Bone marrow (tissue), 2 donors: ENCODE measurements around the gene MBNL3.

ENCODE experiments used
- DNase-seq, 2 donors: peaks; one replicate each; lab custom pipeline; 2025; lab: John Stamatoyannopoulos, UW

MBNL3 gene, protein sequence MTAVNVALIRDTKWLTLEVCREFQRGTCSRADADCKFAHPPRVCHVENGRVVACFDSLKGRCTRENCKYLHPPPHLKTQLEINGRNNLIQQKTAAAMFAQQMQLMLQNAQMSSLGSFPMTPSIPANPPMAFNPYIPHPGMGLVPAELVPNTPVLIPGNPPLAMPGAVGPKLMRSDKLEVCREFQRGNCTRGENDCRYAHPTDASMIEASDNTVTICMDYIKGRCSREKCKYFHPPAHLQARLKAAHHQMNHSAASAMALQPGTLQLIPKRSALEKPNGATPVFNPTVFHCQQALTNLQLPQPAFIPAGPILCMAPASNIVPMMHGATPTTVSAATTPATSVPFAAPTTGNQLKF

GRCh38 chrX:132488819-132489577 is at the start of gene MBNL3:
Gene MBNL3, minus strand, starts transcription at chrX:132489038. Its CDS starts 49,427 bp downstream, at chrX:132439611.
- peak; percentile 18 to 37 for DNase-seq

DNA sequence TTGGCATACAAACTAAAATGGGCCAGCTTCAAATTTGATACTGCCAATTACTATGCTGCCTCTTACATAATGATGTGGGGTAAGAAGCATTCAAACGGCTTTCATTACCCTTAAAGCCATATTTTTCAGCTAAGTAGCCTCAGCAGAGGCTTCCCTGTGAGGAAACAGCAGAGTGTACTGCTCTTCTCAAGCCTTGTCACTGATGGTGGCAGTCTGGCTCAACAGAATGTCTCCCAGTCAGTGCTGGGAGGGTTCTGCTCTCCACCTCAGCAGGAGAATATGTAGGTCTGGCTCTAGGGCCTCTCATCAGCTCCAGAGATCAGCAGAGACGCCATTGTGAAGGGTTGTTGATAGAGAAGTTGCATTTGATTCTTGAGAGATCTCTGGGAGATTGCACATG is 44.6 kb upstream of the MBNL3 start:
- no peak for DNase-seq

DNA sequence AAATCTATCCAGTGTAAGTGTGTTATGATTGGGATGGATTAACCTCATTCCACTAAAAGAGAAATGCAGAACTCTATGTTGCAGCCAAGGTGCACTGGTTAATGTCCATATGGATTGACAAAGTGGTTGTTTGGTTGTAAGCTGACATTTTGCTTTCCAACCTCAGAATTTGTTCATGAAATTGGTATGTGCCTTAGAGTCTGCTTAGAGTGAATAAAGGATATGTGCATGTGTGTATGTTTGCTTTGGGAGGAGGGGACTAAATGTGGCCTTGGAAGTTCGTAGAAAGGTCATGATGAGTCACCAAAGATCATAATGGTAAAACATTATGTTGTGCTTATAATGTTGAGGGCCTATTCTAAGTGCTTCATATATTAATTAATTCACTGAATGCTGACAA is 44.1 kb upstream of the MBNL3 start:
- no peak for DNase-seq

- no peak for DNase-seq
Observed at GRCh38 chrX:132532097-132532496, 43.3 kb upstream of the MBNL3 start.

GRCh38 chrX:132520792-132521191 is 32.0 kb upstream of the MBNL3 start:
- no peak for DNase-seq

DNA sequence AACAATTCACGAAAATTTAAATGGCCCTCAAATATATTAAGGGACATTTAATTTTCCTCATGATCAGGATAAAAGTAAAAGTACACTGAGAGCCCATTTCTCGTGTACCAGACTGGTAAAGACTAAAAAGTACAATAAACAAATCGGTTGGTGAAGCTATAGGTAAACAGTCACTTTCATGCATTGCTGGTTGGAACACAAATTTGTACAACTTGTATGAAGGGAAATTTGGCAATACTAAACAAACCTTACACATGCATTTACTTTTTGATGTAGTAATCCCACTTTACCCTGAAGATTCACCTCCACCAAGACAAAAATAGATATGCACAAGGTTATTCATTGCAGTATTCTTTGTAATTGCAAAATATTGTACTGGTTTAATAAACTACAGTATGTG is 31.4 kb upstream of the MBNL3 start:
- DNase-seq = no peak

DNA sequence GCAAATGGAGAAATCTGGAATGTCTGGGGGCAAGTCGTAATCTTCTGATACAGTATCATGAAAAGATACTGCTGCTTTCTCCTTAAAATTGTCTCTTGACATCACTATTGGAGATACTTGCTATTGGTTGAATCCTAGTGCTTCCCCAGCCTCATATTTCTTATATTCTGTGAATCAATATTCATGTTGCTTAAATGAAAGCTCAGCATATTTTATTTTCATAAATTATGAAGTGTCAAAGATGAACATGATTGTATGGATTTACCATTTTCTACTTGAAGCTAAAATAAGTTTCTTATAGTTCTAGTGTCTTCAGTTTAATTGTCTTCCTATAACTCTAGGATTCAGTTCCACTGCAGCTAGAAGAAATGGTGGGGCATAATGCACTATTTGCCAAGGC is 29.6 kb upstream of the MBNL3 start:
- DNase-seq = no peak

- DNase-seq = no peak
Observed at GRCh38 chrX:132508834-132509233, 20.0 kb upstream of the MBNL3 start.

DNA sequence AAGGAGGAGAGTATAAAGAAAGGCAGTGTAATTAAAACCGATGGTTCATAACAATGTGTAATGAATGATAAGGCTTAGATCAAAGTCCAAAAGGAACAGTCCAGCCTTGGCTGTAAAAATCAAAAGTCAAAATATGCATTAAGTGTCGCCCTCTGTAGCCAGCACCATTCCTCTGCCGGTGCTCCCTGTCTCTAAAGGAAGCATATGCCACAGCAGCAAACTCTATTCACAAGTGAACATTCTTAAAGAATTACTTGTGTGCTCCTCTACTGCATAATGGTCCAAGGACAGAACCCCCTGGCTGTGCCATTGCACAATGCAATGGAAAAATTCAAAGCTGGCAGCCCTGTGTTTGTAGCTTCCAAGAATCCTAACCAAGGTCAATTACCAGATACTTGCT is 16.3 kb upstream of the MBNL3 start:
- no peak for DNase-seq

DNA sequence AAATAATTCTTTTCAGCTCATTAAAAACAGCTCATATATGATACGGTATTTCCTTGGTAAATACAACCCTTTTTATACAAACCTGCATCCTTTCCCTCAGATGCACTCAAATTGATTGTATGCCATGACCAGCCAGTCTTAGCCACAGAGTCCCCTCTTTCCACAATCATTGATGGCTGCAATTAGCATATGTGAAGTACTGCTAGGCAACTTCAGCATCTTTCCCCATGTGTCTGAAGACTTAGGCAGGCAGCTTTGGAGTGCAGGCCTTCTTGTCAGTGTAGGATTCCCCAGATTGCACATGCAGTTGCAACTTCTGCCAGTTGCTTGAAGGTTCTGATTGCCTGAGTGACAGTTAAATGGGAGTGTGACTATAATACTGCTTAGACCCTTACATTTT is 15.6 kb upstream of the MBNL3 start:
- DNase-seq = no peak

GRCh38 chrX:132501606-132502005 is 12.8 kb upstream of the MBNL3 start:
- DNase-seq = no peak

DNA sequence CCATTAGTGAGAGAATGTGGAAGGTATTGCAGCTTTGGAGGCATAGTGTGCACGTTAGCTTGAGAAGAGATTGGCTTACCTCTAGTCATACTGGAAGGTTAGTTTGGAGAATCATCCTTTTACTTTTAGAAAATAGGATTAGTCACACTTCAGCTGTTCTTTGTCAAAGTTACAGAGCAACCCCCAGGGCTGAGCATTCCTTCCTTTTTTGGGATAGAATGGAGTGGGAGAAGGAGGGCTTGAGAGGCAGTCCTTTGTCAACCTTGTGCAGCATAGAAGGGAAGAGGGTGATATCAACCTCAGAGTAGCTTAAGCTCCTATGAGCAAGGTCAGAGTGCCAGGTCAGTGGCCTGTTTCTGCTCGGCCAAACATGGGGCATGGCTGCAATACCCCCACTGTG is 8.6 kb upstream of the MBNL3 start:
- DNase-seq = no peak

GRCh38 chrX:132493095-132493494 is 4.3 kb upstream of the MBNL3 start:
- no peak for DNase-seq

DNA sequence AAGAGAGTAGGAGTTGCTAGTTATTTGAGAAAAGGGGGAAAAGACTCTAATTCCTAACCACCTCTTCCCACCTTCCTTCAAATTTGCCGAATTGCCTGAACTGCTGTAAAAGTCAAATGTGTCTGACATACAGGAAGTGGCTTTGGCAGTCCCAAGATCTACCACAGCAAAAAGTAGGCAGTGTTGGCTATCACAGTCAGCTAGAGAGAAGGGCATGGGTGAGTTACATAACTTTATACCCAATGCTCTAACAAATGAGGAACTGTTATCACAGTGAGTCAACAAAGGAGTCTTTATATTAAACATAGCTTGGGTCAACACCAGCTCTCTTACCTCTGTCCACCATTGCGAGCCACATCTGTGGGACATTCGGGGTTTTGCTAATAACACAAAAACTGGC is 2.4 kb upstream of the MBNL3 start:
- peak in 1 of 2 donors; percentile 67 for DNase-seq

DNA sequence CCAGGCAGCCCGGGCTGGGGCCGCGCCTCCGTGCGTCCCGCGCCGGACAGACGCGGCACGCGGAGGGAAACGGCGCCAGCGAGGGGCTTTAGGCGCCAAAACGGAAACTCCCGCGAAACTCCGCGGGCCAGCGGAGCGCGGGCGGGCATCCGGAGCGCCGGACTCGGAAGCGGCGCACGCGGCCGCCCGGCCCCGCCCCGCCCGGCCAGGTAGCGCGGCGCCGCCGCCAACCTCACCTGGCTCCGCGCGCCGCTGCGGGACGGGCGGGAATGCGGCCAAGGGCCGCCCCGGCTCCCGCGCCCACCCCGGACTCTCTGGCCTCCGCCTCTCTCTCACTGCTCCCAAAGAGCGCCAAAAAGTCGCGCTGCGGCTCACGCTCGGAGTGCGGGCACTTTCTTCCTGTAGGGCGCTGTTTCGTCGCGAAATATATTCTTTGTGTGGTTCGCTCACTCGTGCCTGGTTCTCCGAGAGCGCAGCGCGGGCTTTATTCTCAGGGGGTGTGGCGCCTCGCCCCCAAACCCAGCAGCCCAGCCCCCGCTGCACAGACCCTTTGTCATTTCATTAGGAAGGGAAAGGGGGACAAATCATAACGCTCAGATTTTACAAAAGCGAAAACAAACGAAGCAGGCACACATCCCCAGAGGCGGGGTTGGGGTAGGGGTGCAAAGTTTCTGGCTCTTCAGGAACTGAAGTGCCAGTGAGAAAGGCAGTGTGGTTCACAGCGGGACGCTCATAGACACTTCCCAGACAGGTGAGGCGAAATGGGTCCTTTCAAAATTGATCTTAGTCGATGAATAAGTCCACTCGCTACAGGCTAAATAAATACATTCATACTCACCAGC is 961 bp upstream of the MBNL3 start:
- peak; percentile 22 to 26 for DNase-seq

GRCh38 chrX:132488180-132488705 is 595 bp downstream of the MBNL3 start:
- DNase-seq = peak in 1 of 2 donors; percentile 66

DNA sequence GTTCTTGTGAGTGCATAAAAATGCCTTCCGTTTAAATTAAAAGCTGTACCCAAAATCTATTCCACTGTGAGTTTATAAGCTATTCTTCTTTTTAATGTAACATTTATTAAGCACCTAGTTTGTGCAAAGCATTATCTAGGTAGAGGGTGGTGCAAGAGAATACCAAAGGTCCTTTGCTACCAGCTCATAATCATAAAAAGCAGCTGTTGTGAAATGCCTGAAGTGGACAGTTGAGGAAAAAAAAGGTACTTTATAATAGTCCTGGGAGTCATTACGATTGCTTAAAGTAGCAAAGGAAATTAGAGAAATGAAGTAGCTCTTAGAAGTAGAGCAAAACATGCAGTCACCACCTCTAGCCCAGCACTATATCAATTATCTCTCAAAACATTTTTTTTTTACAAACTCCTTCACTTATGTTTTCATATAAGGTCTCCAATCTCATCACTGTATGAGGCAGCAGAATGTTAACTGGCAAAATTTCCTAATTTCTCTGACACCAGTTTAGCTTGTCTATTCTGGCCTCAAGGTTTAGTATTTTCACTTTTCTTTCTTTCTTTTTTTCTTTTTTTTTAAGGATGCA is 2.1 kb downstream of the MBNL3 start:
- no peak for DNase-seq

DNA sequence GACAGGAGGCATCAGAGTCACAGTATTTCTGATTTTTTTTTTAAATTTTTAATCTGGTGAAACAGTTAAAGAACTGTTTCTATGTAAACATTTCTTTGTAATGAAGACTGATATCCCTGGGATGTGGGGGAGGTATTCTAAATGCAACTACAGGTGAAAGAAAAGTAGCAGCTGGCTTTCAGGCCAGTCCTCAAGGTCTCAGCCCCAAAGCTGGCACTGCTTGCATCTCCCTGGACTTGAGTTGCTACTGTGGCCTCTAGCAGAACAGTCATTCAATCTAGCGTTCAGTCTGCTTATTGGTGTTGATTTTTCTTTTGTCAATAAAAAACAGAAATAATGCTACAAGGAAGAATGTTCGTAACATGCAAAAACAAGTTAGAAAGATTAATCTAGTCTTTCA is 4.9 kb downstream of the MBNL3 start:
- no peak for DNase-seq

GRCh38 chrX:132483488-132483887 is 5.3 kb downstream of the MBNL3 start:
- DNase-seq = no peak

GRCh38 chrX:132482632-132483031 is 6.2 kb downstream of the MBNL3 start:
- DNase-seq = no peak

DNA sequence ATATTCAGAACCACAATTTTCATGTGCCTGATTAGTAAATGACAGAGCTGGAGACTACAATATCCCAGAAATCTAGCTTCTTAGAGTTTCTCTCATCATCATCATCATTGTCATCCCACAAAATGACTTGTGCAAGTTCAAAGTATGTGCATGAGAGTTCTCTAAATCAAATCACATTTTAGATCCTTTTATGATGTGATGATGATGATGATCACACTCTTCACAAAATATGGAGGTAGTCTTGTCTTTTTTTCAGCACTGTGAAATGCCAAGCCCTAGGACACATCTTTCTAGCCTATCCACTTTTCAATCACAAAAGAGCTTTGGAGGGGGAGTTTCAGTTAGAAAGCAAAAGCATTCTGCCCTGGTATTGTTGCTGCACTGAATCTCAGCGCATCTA is 7.4 kb downstream of the MBNL3 start:
- no peak for DNase-seq
